GM19467 (cell line): ENCODE data around the gene SLC16A9.
"Not testable (repeated sequence)": the region's sequence is repeated elsewhere in the genome, so short reads cannot be mapped to it uniquely, and the experiment has no call there.

Source experiments
- ATAC-seq: cut with Tn5 transposase; IDR thresholded peaks from one replicate; pipeline ENCODE4 v1.9.1; 2021; ENCODE audit warnings: mild to moderate bottlenecking, moderate library complexity; ENCODE audit not compliant: unreplicated experiment

Gene SLC16A9

DNA sequence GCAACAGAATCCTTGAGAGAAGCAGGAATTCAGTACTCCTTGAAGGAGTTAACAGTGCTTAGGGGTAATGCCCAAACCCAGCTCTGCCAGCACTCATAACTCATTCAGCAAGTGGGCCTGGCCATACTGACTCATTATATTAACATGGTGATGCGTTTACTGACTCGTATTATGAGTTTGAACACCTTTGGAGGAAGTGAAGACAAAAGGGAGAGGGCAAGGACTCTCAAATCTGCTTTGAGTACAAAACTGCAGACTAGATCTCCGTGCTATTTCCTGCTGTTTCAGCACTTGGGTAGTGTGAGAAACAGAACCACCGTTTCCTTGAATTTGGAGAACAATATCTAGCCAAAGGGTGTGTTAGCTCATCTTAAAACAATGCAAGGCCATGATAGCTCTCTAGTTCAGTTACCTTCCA is 30.8 kb downstream of the SLC16A9 start:
- ATAC-seq, result no peak

DNA sequence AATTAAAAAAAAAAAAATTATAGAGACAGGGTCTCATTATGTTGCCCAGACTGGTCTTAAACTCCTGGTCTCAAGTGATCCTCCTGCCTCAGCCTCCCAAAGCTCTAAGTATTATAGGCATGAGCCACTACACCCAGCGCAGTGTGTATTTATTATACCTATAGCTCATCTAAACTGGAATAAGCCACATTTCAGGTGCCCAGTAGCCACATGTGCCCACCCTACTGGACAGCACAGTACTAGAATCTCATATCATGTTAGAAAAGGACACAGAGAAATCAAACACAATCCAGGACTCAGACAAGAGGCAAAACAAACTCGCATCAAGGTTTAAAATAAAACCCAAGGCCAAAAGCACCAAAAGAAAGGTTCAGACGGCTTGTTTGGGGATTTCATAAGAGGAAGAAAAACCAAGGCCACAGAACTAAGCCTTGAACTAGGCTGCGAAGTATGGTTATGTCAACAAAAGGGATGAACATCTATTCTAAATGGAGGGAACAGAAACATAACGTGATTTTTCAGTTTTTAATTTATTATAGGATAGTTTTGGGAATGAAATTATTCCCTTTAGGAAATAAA is 32.3 kb downstream of the SLC16A9 start:
- ATAC-seq, result no peak

DNA sequence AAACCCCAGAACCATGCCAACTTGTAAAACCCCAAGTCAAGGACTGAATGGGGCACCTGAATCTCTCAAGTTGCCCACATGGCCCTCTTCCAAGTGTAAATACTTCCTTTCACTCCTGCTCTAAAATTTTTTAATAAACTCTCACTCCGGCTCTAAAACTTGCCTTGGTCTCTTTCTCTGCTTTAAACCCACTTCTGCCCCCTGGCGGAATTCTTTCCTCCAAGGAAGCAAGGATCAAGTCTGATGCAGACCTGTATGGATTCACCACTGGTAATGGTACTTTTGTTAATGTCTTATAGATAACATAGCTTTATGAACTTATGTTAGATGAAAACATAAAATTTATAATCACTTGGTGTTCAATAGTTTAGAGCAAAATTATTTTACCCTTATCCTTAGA is 33.8 kb downstream of the SLC16A9 start:
- ATAC-seq, result no peak

DNA sequence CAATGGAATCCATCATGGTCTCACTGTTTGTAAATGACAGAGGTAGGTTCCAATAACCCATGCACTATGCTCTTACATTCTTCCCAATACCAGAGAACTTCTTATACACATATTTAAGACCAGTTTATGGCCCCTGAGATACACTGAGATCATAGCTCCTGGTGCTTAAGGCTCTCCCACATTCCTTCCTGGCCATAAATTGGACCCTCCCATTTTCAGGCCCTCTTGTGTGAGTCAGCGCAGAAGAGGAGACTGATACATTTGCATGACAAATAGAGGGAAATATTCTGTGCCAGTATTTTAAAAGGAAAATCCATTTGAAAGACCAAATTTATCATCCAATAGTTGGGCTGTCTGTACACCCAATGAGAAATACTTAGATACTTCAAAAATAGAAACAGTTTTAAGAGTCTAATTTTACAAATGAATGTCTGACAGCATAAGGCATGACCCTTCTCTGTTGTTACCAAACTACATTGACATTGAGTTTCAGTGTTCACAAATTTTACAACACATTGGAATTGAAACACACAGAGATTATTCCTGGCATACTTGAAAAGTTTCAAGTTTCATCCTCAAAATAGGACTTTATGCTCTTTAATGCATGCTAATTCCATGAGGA is 35.3 kb downstream of the SLC16A9 start:
- ATAC-seq, result no peak

DNA sequence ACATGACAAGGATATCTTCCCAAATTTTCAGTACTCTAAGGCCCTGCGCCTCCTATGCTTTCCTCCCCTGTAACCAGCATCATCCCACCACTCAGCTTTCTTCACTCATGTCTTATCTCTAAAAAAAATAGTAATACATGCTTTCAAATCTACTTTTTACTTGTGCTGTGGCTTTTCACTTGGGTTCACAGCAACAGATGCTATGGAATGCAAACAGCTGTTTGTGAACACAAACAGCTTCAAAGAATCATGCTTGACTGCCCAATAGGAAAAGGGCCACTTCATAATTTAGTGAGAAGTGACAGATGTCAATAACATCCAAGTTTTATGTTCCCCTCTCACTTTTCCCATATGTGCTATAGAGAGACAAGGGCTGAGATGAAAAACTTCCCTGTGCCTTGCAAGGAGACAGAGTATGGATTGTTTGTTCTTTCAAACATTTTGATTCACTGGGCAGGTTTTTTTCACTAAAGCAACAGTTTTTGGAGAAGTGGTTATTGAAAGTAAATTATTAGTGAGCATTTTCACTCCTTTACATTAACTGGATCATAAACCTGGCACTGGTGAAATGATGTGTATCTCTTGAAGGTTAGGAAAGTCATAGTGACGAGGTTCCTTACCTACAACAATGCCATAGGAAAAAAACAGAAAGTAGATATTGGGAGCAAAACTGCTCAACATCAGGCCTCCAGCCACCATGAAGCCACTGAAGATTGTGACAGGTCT is 37.3 kb downstream of the SLC16A9 start:
- no peak for ATAC-seq

DNA sequence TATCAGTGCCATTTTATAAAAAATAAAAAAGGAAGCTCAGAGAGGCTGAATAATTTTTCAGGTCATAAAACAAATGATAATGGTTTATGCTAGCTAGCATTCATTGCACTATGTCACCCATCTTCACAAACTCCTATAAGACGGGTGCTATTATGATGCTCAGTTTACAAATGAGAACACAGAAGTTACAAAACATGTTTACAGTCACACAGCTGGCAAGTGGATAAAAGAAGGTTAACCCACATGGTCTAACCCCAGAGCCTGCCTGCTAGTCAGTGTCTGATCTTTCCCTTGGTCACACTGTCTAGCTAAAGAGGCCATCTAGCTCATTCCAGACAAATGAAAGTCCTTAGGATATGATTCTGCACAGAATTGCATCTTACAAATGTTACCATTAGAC is 39.4 kb downstream of the SLC16A9 start:
- no peak for ATAC-seq

DNA sequence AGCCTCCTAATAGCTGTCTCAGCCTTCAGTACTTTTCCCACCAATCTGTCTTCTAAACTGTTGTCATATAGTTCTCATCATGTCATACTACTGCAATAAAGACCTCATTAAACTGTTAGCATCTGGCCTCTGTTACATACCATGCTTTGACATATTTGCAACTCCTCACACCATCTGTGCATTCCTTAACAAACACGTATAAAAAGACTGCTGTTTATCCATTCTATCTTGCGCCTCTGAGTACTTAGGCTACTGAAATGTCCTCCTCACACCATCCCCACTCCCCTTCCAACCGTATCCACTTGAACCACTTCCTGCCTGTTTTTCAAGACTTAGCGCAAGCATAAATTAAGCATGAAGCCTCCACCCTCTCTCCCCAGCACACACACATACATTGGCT is 41.6 kb downstream of the SLC16A9 start:
- no peak for ATAC-seq

DNA sequence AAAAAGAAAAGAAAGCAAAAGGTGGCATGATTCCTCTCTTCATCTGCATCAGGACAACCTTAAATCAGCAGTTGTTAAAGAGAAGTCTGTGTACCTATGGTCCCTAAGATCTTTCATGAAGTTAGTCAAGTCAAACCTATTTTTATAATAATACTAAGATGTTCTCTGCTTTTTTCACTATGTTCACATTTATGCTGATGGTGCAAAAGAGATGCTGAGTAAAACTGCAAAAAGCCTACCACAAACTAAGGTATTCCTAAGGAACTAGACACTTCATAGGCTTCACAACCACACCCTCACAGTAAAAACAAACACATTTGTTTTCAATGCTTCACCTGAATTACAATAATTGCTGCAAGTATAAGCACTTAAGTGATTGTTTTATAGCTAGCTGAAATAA is 43.3 kb downstream of the SLC16A9 start:
- ATAC-seq, result no peak

DNA sequence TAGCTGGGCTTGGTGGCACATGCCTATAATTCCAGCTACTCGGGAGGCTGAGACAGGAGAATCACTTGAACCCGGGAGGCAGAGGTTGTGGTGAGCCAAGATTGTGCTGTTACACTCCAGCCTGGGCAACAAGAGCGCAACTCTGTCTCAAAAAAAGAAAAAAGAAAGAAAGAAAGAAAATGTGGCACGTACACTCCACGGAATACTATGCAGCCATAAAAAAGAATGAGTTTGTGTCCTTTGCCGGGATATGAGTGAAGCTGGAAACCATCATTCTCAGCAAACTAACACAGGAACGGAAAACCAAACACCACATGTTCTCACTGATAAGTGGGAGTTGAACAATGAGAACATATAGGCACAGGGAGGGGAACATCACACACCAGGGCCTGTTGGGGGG is 46.4 kb downstream of the SLC16A9 start:
- ATAC-seq, result not testable (repeated sequence)

DNA sequence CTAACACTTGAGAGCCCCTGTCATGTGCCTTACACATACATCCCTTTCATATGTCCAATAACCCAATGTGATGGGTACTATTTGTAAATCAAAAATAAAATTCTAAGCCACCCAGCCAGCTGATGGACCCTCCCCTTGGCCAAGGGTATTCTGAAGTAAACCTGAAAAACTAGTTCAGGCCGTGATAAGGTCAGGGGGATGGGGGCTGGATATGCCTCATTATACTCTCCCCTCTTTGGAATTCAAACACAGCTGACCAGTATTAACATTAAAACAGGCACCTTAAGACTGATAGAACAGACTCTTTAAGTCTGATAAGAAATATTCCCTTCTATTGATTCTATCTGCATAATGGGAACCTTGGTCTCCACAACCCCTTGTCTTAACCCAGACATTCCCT is 51.9 kb downstream of the SLC16A9 start:
- ATAC-seq, result no peak

DNA sequence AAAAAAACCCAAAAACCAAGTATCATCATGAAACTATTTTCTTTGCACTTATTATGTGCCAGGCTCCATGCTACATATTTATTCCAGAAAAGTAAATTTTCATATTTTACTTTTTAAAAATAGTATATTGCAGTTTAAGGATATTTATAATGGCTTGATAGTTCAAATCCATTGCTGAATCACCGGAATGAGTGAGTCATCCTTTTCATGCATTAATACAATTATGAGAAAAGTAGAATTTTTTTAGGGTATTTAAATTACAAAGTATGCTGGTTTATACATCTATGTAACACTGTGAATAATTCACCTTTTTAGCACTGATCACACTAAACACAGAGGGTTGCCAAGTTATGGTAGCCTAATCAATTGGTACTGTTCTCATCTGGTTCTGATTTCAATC is 54.3 kb downstream of the SLC16A9 start:
- ATAC-seq, result no peak

DNA sequence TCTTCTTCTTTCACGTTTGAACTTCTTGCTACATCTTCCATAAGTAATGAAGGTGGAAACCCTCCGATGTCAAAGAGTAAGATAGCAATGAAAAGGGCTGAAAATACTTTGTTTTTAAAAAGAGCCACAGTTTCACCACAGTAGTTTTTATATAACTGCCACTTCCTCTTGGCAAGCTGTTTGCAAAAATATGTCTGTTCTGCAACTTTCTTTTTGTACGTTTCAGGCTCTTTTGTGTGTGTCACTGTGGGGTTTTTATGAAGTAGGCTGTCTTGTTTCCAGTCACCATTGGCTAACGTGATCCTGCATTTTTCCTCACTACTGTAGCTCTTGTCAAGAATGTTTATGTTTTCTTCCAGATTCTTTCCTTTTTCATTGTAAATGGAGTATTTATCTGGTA is 55.6 kb downstream of the SLC16A9 start:
- no peak for ATAC-seq

DNA sequence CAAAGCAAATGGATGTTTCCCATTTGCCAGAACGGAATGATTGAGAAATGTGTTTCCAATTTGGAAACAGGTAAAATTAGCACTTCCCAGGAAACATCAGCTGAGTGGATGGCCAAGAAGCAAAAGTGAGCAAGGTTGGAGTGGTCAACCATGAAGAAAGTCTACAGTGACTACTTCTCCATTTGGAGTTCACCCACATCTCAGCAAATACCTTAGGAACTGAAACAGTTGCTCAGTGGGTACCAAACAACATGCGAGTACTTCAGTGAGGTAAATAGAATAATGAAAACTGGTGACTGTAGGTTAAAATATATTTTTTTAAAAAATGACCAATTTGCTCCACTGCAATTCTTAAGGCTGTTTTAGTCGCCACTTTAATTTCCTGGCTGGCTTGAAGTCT is 57.7 kb downstream of the SLC16A9 start:
- ATAC-seq, result no peak

DNA sequence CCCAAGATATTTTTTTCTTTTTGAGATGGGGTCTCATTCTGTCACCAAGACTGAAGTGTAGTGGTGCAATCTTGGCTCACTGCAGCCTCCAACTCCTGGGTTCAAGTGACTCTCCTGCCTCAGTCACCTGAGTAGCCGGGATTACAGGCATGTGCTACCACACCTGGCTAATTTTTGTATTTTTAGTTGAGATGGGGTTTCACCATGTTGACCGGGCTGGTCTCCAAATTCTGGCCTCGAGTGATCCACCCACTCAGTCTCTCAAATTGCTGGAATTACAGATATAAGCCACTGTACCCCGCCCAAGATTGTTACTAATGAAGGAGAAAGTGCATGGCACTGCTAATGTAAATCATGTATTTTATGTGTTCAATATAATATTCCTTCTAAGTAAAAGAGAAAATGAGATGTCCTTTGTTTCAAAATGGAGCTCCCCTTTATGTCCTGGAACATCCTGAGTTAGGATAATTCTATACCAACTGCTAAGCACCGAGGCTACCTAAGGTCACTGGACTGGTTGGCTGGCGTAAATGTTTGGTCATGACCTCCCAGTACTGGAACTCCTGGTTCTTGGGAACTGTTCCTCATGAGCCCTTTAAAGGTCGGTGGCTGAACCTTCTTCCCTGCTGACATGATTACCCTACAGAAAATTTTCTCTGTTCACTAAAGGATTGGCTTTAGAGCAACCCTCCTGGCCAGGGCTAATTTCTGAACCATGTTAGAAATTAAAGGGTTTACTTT is 59.9 kb downstream of the SLC16A9 start:
- ATAC-seq, result no peak

DNA sequence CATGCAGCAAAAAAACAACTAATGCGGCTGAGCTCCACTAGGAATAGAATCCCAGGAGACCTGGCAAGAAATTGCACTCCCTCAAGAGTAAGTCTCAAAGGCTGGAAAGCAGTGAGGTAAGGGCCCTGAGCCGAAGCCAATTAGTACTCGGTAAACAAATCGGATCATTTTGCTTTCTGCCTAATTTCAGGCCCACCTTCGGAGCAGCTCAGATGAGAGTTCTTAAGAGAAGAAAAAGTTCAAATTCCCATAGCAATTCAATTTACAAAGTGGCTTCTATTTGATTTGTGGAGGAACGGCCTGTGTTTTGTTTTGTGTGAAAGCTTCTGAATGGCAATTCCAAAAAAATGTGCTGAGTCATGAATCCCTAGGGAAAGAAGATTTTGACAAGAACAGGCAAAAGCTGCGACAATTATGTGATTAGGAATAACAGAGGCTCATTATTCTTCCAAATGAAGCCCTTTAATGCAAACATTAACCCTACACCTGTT is 60.9 kb downstream of the SLC16A9 start:
- ATAC-seq, result no peak

DNA sequence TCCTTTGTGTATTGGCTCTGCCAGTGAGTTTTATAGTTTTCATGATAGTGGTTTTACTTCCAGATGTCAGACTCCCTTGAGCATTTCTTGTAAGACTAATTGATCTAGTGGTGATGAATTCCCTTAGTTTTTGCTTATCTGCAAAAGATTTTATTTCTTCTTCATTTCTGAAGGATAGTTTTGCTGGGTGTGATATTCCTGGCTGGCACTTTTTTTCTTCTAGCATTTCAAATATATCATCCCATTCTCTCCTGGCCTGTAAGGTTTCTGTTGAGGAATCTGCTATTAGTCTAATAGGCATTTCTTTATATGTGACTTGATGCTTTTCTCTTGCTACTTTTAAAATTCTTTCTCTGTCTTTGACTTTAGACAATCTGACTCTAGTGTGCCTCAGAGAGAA is 64.8 kb downstream of the SLC16A9 start:
- ATAC-seq, result no peak

DNA sequence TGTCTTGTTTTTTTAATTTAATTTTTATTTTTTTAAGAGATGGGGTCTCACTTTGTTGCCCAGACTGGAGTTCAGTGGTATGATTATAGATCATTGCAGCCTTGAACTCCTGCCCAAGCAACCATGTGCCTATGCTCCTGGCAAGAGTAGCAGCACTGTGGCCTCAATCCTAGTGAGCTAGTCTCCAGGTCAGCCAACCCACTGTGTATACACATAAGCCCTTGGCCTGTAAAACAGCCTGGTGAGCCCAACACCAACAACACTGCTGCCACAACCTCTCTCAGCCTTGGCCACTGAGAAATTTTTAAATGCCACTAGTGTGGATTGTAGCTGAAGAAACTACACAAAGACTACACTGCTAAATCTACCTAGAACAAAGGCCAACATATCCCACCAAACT is 68.0 kb downstream of the SLC16A9 start:
- ATAC-seq, result not testable (repeated sequence)

DNA sequence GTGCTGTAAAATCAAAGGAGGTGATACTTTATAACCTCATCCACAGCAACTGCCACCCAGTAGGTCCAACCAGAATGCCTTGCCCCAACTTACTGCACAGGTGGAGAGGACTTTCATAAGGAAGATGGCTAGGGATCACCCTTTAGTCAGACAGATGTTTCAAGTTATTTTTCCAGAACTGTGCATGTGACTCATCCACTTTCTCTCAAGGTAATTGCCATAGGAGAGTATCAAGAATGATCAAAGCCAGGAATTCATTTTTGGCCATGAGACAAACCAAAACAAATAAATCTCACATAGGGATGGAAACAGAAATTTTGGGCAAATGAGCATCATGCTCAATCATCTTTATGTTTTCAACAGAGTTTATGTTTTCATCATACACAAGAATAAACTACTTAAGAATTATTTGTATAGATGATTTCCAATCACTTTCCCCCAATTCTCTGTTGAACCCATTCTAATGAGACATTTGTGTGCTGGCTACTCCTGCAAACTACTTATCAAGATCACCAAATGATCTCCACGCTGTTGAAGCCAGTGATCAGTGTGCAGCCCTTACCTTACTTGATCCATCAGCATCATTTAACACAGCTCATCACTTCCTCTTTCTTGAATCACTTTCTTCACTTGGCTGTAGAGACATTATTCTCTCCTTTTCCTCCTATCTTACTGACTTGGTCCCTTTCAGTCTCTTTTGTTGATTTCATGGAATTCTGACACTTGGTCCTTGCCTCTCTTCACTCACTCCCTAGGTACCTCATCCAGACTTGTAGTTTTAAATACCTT is 74.0 kb downstream of the SLC16A9 start:
- no peak for ATAC-seq

DNA sequence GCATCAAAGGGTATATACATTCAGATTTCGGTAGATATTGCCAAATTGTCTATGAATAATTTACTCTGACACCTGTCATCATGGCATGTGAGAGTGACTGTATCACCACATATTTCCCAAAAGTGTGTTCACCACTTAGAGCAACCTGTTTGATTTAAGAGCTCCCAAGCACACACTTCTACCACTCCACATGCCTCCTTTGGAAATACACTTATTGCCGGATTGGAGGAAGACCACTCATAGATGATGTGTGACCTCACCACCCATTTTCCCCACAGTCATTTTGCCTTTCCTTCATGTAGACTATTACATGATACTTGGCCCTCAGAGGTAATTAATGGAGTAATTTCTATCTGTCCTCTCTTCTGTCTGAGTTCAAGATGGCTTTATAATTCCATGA is 75.5 kb downstream of the SLC16A9 start:
- no peak for ATAC-seq

DNA sequence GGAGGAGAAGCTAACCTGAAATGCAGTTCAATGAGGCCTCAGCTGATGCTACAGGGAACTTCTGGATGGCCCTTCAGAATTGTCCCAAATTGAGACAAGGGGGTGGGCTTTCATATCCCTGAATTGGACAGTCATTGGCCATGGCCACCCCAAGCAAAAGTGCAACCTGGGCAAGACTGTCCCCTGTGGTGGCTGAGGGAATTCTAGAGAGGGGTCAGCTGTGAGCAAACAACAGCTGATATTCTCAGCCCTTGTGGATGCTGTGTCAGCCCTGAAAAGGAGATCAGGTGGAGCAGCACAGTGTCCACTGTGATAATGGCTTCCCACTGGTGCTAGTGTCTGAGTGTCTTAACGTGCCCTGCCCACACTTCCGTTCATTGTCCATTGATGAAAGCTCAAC is 76.6 kb downstream of the SLC16A9 start:
- ATAC-seq, result no peak
